PC-9 (cell line): Measurements from ENCODE around the gene MIER2.
"Not testable (repeated sequence)": the region's sequence is repeated elsewhere in the genome, so short reads cannot be mapped to it uniquely, and the experiment has no call there.

Source experiments
- EZH2 ChIP-seq: fragments of 200-600 bp; sonication (generic); IDR thresholded peaks from 2 replicates; pipeline ENCODE4 v1.8.0; 2017; ENCODE audit warnings: antibody characterized with exemption, low read depth
- TF ChIP-seq, protein P1 (sequence below): fragments of 200-600 bp; sonication (generic); conservative IDR thresholded peaks from 2 replicates; pipeline ENCODE4 v1.6.1; 2017; ENCODE audit warnings: mixed run types, antibody characterized with exemption, mild to moderate bottlenecking, moderate library complexity

- TF ChIP-seq, protein P1, sequence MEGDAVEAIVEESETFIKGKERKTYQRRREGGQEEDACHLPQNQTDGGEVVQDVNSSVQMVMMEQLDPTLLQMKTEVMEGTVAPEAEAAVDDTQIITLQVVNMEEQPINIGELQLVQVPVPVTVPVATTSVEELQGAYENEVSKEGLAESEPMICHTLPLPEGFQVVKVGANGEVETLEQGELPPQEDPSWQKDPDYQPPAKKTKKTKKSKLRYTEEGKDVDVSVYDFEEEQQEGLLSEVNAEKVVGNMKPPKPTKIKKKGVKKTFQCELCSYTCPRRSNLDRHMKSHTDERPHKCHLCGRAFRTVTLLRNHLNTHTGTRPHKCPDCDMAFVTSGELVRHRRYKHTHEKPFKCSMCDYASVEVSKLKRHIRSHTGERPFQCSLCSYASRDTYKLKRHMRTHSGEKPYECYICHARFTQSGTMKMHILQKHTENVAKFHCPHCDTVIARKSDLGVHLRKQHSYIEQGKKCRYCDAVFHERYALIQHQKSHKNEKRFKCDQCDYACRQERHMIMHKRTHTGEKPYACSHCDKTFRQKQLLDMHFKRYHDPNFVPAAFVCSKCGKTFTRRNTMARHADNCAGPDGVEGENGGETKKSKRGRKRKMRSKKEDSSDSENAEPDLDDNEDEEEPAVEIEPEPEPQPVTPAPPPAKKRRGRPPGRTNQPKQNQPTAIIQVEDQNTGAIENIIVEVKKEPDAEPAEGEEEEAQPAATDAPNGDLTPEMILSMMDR = not testable (repeated sequence)
- TF ChIP-seq EZH2 = not testable (repeated sequence)
Observed at GRCh38 chr19:256804-257203, 87.8 kb downstream of the MIER2 start.
